Activated CD8-positive, alpha-beta memory T cell treated with anti-CD3 and anti-CD28 coated beads for 36 hours (primary cell): ENCODE data around the gene CYB5R4. TPM values are rescaled to one million over a fixed set of nuclear protein-coding genes. Genes with fewer than 3 reads are reported as not detected.

Experiments used
- CTCF ChIA-PET: fragments of 350-600 bp; sonication (Branson Sonifier 250); formaldehyde crosslinking; loops from one replicate; lab custom pipeline; 2021; ENCODE audit warnings: antibody characterized with exemption; lab: Charles Lee
- POLR2A ChIA-PET: fragments of 350-600 bp; sonication (Branson Sonifier 250); formaldehyde crosslinking; loops from one replicate; lab custom pipeline; 2021; ENCODE audit warnings: antibody characterized with exemption; lab: Charles Lee
- total RNA-seq, 2 experiments: library from RNA; stranded (reverse); gene quantifications; one replicate each; pipeline ENCODE4 v1.2.3, GENCODE V29; 2021

Gene CYB5R4
- total RNA-seq, 2 experiments from 2014 or later: 30.3 to 30.7 TPM

- POLR2A ChIA-PET: no interaction called here
- CTCF ChIA-PET: no interaction called here
Observed at GRCh38 chr6:83966539-83966938, 107.0 kb downstream of the CYB5R4 start.

DNA sequence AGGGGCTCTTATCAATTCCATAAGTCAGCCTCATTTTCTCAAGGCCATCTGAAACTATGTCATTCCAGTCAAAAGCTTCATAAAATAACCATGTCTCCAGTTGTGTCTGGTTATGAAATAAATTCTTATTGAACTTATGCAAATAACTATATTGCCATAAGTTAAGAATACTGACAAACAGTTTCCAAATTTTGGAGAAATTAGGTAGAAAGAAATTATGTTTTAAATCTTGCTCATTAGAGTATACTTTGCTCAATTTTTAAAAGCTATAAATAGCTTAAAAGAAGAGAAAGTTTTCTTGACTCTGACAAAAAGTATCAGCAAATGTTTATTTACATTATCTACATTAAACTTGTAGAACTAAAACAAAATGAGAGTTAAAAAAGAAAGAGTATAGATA is 111.1 kb downstream of the CYB5R4 start:
- ChIA-PET CTCF (no interaction called here), POLR2A (no interaction called here)

GRCh38 chr6:83974409-83975050 is 115.0 kb downstream of the CYB5R4 start:
- ChIA-PET CTCF (no interaction called here), POLR2A (no interaction called here)

DNA sequence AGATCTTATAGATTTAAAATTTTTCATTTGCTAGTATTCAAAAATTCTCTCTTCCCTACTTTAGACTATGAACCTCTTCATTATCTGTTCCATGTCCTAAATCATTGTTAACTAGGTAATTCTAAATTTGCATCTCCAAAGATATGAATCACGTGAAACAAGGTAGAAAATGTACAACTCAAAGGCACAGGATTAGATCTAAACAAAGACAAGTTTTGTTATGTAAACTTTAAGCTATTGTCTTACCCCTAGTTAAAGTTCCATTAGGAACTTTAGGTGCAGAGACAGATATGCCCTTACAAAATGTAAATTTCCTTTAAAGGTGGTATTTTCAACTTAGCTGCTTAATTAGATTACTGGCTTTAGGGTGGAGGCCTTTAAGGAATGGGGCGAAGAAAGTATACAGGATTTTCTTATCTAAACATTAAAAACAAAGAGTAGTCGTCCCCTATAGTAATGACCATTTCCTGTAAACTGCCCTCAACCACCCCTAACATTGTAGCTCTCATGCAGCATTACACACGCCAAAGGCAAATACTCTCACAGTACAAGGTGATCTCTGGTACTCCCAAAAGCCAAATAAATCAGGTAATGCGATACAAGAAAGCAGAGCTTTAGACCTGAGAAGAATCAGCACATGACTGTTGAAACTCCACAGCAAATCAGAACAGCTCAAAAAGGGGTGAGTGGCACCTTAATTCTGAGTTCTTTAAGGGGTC is 116.7 kb downstream of the CYB5R4 start:
- ChIA-PET CTCF (no interaction called here), POLR2A (no interaction called here)

GRCh38 chr6:83976871-83977270 is 117.4 kb downstream of the CYB5R4 start:
- CTCF ChIA-PET: no interaction called here

DNA sequence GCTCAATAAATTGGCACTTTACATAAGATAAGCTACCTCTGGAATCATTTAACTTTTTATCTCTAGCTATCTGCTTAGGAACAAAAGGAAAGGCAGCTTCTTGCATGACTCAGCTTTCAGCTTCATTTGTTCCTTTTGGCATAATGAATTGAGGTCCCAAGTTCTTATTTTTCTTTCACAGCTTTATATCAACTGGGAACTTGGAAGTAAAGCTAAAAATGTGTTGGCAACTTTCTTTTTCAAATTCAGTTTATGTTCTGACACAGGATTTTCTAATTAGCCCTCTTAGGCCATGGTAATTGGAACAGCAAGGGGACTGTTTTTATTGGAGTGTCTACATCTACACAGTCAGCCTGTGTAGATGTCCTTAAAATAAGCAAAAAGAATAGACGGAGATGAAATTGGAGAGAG is 118.8 kb downstream of the CYB5R4 start:
- ChIA-PET POLR2A (no interaction called here), CTCF (no interaction called here)

More at GRCh38 chr6:83976871-83977270, 117.4 kb downstream of the CYB5R4 start:
- POLR2A ChIA-PET: no interaction called here

DNA sequence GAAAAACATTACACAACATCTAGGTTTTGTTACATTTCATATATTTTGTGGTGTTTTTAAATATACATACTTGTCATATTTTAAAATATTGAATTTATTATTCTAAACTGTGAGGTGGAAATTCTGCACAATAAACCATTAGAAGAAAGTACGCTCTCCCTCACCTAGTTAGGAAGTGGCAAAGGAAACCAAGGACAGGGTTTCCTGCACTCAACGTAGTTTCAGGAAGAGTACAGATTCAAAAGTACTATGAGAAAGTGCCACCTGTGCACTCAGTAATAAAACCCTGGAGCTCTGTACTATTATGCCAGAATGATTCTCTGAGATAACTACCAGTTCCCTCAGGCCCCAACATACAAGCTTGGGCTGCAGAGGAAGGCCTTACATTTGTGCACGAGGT is 119.5 kb downstream of the CYB5R4 start:
- CTCF ChIA-PET: no interaction called here
- POLR2A ChIA-PET: no interaction called here

DNA sequence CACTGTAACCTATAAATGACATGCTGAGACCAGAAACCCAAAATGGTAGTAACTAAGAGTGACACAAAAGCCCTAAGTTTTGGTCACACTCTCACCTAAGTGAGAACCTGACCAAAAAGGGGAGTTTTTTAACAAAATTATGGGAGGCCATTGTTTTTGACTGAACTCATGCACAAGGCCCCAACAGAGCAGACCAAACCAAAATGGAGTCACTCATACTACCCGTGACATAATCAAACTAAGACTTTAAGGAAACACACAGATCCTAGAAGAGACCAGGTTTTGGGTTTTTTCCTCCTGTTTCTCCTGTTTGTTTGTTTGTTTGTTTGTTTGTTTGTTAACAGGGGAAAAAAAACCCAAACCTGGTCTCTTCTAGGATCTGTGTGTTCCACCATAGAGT is 124.9 kb downstream of the CYB5R4 start:
- ChIA-PET CTCF (no interaction called here), POLR2A (no interaction called here)

DNA sequence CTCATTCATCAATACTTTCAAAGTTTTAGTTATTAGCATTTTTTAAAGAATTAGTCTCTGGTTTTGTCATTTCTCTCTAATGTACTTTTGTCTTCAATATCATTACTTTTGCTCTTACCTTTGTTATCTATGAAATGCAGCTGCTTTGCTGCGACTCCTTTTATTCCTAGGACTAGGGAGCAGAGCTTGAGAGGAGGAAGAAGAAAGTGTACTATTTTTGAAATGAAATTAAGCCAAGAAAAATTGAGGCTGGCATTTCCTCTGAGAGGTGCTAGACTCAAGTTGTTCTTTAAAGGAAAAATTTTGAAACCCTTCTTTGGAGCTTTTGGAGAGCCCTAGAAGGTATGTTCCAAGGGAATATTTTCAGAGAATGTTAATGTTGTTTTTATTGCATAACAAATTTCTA is 125.8 kb downstream of the CYB5R4 start:
- POLR2A ChIA-PET: no interaction called here
- CTCF ChIA-PET: no interaction called here

- POLR2A ChIA-PET: no interaction called here
- CTCF ChIA-PET: no interaction called here
Observed at GRCh38 chr6:83985715-83986114, 126.2 kb downstream of the CYB5R4 start.

- ChIA-PET CTCF (no interaction called here), POLR2A (no interaction called here)
Observed at GRCh38 chr6:83998021-83998584, 138.6 kb downstream of the CYB5R4 start.

DNA sequence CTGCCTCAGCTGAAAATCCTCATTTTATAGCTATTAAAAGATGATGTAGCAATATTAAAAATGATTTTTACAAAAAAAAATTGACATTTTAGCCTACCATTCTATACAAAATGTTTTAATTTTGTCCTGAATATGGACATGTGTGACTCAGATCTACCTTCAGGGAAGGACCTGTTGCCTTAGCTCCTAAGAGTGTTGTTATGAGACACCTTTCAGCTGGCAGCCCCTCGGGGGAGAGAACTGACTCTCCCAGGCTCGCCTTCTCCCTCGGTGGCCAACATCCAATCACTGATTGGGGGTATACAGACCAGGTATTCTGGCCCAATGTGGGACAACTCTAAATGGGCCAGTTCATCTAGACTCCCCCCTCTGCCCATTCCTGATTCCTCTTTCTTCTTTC is 141.6 kb downstream of the CYB5R4 start:
- ChIA-PET CTCF (no interaction called here), POLR2A (no interaction called here)

DNA sequence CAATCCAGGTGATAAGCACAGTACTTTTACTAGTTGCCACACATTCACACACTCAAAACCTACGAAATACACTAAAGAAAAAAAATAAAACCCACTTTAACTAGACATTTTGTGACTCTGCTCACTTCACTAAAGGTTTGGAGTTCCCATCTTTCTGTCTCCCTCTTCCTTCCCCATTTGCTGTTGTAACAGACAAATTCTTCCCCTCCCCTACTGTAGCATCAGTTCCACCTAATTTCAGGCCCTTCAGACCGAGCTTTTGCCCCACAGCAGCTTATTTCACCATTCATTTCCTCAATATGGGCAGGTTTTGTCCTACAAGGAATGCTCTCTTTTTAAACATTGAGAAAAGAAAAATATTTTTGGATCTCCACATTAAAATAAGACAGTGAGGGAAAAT is 142.7 kb downstream of the CYB5R4 start:
- ChIA-PET CTCF (no interaction called here), POLR2A (no interaction called here)

GRCh38 chr6:84003131-84003530 is 143.6 kb downstream of the CYB5R4 start:
- ChIA-PET POLR2A (no interaction called here), CTCF (no interaction called here)

DNA sequence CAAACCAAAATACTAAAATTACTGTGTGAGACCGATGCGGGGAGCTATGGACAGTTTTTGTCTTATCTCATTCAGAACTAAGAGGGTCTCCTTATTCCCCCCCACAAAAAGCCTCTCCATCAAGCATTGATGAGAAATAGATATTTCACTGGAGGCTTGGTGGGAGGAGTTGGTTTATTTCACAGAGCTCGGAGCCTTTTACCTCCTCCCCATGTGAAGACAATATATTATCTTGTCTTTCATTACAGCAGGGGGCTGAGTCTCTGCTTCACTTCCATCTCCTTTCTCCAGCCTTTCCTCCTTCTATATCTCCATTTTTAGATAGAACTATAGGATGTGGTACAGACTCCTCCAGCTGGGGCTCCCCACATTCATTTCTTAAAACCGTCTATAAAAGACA is 144.2 kb downstream of the CYB5R4 start:
- ChIA-PET CTCF (no interaction called here), POLR2A (no interaction called here)

DNA sequence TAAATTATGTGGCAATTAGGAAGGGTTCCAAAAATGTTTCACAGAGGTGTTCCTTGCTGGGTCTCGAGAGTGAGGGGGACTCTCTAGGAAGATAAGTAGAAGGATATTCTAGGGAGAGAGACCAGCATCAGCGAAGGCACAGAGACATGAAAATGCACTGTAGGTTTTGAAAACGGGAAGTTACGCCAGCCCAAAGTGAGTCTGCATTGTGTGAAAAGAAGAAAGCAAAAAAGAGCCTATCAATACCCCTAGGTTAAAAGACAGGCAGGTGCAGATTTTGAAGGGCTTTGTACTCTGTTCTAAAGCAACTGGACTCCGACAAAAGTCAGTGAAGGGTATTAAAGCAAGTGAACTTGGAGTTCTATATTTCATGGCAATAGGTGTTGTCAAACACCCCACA is 148.4 kb downstream of the CYB5R4 start:
- POLR2A ChIA-PET: no interaction called here
- CTCF ChIA-PET: no interaction called here

GRCh38 chr6:84013354-84013753 is 153.9 kb downstream of the CYB5R4 start:
- ChIA-PET CTCF (no interaction called here), POLR2A (no interaction called here)

DNA sequence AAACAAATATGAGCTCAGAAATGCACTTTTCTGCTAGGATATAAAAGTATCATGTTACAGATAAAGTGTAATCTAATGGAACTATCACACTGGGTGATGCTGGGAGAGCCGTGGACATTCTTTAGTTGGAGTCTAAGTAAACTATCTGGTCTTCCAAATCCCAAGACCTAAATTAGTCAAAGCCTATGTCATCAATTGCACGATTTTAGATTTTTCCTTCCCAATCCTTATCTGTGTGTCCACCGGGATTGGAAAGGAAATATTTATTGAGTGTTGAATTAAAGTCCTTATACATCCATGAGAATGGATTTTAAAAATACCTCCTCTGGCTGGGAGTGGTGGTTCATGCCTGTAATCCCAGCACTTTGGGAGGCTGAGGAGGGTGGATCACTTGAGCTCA is 154.4 kb downstream of the CYB5R4 start:
- CTCF ChIA-PET: no interaction called here
- POLR2A ChIA-PET: no interaction called here

- ChIA-PET POLR2A (no interaction called here), CTCF (no interaction called here)
Observed at GRCh38 chr6:84016029-84016428, 156.5 kb downstream of the CYB5R4 start.
